Measurements from ENCODE around the gene LRP8. TPM values are rescaled to one million over a fixed set of nuclear protein-coding genes. Genes with fewer than 3 reads are reported as not detected.

Gene LRP8
- total and polyA plus RNA-seq, 2 experiments from 2014 or later = 2.4 to 2.7 TPM

DNA sequence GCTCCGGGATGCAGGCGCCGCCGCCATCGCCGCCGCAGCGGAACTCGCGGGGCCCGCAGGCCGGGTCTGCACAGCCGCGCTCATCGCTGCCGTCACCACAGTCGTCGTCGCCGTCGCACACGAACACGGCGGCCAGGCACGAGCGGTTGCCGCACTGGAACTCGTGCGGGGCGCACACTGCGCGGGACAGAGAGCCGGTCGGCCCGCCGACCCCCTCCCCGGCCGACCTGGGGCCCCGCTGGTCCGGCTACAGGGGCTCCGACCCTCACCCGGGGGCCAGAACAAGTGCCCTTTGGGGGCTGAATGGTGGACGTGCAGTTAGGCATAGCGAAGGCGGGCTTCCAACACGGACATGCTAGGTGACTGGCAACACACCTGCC is 51.0 kb downstream of the LRP8 start:
- TF ChIP-seq, protein P1, sequence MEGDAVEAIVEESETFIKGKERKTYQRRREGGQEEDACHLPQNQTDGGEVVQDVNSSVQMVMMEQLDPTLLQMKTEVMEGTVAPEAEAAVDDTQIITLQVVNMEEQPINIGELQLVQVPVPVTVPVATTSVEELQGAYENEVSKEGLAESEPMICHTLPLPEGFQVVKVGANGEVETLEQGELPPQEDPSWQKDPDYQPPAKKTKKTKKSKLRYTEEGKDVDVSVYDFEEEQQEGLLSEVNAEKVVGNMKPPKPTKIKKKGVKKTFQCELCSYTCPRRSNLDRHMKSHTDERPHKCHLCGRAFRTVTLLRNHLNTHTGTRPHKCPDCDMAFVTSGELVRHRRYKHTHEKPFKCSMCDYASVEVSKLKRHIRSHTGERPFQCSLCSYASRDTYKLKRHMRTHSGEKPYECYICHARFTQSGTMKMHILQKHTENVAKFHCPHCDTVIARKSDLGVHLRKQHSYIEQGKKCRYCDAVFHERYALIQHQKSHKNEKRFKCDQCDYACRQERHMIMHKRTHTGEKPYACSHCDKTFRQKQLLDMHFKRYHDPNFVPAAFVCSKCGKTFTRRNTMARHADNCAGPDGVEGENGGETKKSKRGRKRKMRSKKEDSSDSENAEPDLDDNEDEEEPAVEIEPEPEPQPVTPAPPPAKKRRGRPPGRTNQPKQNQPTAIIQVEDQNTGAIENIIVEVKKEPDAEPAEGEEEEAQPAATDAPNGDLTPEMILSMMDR (IDR thresholded peaks at IDR 0.05; ENCODE audit: poor library complexity) = no peak
- TF ChIP-seq EZH2 (IDR thresholded peaks at IDR 0.05; ENCODE audit: borderline replicate concordance) = no peak
- Histone ChIP-seq H3K27me3 (no peaks in the 10 kb centered on the region), H3K36me3 (replicated peaks; ENCODE audit: insufficient read depth, low read depth) (no peaks in the 10 kb centered on the region), H3K4me3 (no peak overlapping the region), H3K4me2 (no peak overlapping the region), H3K27ac (no peak overlapping the region), H3K4me1 (ENCODE audit: insufficient read depth) (no peaks in the 10 kb centered on the region), H3K9me3 (ENCODE audit: low read depth) (no peaks in the 10 kb centered on the region), H3K9me2 (replicated peaks; ENCODE audit: insufficient read depth) (no peaks in the 10 kb centered on the region), H3K79me2 (no peaks in the 10 kb centered on the region), H4K20me1 (ENCODE audit: insufficient read depth, poor library complexity, severe bottlenecking) (no peaks in the 10 kb centered on the region), H2AFZ (no peak overlapping the region)
- no peak for DNase-seq (ENCODE audit: low spot score)
- 99% methylated on average over 42 of the region's 46 CpGs for WGBS (ENCODE audit: low lambda C conversion rate, missing lambda C conversion rate)

DNA sequence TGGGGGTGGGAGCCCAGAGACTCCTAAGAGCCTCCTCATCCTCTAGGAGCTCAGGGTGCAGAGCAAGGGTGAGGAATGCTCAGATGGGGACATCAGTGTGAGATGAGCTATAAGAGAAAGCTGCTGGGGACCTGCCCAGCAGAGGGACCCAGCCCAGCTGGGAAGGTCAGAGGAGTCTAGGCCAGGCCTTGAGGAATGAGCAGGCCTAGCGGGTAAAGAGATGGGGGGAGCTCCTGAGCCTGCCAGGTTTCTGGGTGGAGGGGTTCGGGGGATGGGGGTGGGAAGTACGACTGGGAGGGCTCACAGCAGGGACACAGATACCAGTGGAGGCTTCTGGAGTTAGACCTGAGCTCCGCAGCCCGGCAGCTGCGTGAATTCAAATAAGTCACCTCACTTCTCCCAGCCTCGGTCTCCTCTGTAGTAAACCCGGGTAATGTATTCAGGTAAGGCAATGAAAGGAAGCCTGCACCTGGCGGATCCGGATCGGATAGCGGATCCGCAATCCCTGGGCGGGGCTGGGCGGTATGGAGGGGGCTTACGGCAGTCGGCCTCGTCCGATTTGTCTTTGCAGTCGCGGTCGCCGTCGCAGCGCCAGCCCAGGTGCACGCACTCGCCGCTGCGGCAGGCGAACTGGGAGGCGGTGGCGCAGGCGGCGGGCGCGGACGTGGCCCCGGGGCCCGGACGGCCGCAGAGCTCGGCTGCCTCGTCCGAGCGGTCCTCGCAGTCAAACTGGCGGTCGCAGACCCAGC is 51.5 kb downstream of the LRP8 start:
- Histone ChIP-seq H3K9me3 (ENCODE audit: low read depth) (no peaks in the 10 kb centered on the region), H3K27me3 (no peaks in the 10 kb centered on the region), H3K36me3 (replicated peaks; ENCODE audit: insufficient read depth, low read depth) (no peaks in the 10 kb centered on the region), H3K79me2 (no peaks in the 10 kb centered on the region), H3K9me2 (replicated peaks; ENCODE audit: insufficient read depth) (no peaks in the 10 kb centered on the region), H4K20me1 (ENCODE audit: insufficient read depth, poor library complexity, severe bottlenecking) (no peaks in the 10 kb centered on the region), H3K4me2 (no peak overlapping the region), H3K4me1 (ENCODE audit: insufficient read depth) (no peaks in the 10 kb centered on the region), H2AFZ (no peak overlapping the region), H3K27ac (no peak overlapping the region), H3K4me3 (no peak overlapping the region)
- TF ChIP-seq, protein P1 (IDR thresholded peaks at IDR 0.05; ENCODE audit: poor library complexity) = no peak
- no peak for TF ChIP-seq EZH2phosphoT487 (IDR thresholded peaks at IDR 0.05; ENCODE audit: low read depth, severe bottlenecking, unreplicated experiment)
- TF ChIP-seq EZH2 (IDR thresholded peaks at IDR 0.05; ENCODE audit: borderline replicate concordance) = no peak
- 97% methylated on average over 46 of the region's 48 CpGs for WGBS (ENCODE audit: low lambda C conversion rate, missing lambda C conversion rate)
- DNase-seq (ENCODE audit: low spot score) = no peak

DNA sequence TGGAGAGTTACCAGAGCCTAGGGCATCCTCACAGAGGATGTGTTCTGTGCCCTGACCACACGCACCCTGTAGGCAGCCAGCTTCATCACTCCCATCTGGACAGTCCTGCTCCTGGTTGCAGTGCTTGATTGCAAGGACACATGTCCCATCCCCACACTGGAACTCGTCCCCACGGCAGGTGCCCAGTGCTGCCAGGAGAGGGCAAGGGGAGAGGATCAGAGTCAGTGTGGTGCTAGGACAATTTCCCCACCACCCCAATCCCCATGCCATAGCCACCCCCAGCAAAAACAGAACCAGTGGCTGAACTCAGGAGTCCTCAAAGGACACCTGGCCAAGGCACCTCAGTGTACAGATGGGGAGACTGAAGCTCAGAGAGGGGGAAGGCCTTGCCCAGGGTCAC is 52.3 kb downstream of the LRP8 start:
- Histone ChIP-seq H3K36me3 (replicated peaks; ENCODE audit: insufficient read depth, low read depth) (no peaks in the 10 kb centered on the region), H3K79me2 (no peaks in the 10 kb centered on the region), H3K27me3 (no peaks in the 10 kb centered on the region), H3K27ac (no peak overlapping the region), H2AFZ (no peak overlapping the region), H3K4me2 (no peak overlapping the region), H3K9me3 (ENCODE audit: low read depth) (no peaks in the 10 kb centered on the region), H3K4me1 (ENCODE audit: insufficient read depth) (no peaks in the 10 kb centered on the region), H3K9me2 (replicated peaks; ENCODE audit: insufficient read depth) (no peaks in the 10 kb centered on the region), H4K20me1 (ENCODE audit: insufficient read depth, poor library complexity, severe bottlenecking) (no peaks in the 10 kb centered on the region), H3K4me3 (no peak overlapping the region)
- WGBS (ENCODE audit: low lambda C conversion rate, missing lambda C conversion rate) = 98% methylated on average over 3 of the region's 3 CpGs
- DNase-seq (ENCODE audit: low spot score) = no peak
- TF ChIP-seq EZH2 (IDR thresholded peaks at IDR 0.05; ENCODE audit: borderline replicate concordance) (no peak), EZH2phosphoT487 (IDR thresholded peaks at IDR 0.05; ENCODE audit: low read depth, severe bottlenecking, unreplicated experiment) (no peak)
- TF ChIP-seq, protein P1 (IDR thresholded peaks at IDR 0.05; ENCODE audit: poor library complexity) = no peak

Measured in hepatocyte (in vitro differentiated cells).